Superior temporal gyrus (tissue), 1 donor: ENCODE measurements around the gene HSPA4.
A peak's percentile ranks its signal among the peaks of the same experiment; 100 is the strongest.
"Not testable (repeated sequence)": the region's sequence is repeated elsewhere in the genome, so short reads cannot be mapped to it uniquely, and the experiment has no call there.

Source experiments
- DNase-seq: peaks from one replicate; pipeline ENCODE4 v3.0.0-alpha.2; 2016; ENCODE audit errors: extremely low spot score

The HSPA4 gene

GRCh38 chr5:133050521-133050920, 1.3 kb upstream of the HSPA4 start:
- no peak for DNase-seq

- no peak for DNase-seq
Observed at GRCh38 chr5:133051061-133051541, 712 bp upstream of the HSPA4 start.

- peak; percentile 29 for DNase-seq
Observed at GRCh38 chr5:133052317-133053175, 733 bp downstream of the HSPA4 start.

- no peak for DNase-seq
Observed at GRCh38 chr5:133053448-133053847, 1.6 kb downstream of the HSPA4 start.

DNA sequence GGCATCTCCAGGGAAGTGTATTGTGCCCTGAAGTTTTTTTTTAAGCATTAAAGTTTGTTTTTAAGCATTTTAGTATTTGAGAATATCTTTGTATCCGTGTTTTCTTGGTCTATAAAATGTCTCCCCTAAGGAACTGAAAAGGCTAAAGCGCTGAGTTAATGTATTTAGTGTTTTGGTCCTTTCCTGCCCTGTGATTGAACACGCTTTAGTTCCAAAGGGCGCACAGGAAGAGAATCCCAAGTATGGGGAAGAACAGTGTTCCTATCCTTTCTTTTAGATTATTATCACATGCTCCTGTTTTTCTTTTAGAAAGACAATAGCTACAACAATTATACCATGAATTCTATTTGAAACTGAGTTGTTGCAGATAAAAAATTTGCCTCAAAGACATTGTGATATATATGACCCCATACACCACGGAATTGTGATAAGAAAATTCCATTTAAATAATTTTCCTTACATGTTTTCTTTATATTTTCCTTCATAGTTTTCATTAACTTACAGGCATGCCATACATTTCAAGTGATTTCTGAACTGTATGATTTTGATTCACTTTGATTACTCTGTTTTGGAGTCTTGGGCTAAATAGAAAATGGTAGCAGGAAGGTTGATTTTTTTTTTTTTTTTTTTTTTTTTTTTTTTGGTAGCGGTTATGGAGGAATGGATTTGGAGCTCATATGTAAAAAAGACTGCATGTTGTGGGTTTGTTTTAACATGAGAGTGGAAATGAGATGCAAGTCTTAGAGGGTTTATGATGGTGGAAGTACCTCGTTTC, 3.1 kb downstream of the HSPA4 start:
- DNase-seq, result no peak

DNA sequence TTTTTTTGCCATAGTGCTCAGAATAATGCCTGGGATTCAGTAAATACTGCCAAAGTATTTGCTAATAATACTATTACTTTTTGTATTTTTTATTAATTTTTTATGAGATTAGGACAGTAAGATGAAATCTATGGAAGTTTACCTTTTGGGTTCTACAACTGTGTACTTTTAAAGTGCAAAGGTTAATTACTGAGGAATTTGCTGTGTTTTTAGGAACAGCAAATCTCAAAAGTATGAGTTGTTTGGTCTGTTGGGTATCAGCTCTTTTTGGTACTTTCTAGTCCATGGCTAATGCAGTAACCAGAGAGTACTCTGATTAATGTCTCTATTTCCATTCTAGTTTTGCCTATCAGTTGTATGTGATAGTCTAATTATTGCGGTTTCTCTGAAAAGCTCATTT, 5.1 kb downstream of the HSPA4 start:
- DNase-seq, result no peak

DNA sequence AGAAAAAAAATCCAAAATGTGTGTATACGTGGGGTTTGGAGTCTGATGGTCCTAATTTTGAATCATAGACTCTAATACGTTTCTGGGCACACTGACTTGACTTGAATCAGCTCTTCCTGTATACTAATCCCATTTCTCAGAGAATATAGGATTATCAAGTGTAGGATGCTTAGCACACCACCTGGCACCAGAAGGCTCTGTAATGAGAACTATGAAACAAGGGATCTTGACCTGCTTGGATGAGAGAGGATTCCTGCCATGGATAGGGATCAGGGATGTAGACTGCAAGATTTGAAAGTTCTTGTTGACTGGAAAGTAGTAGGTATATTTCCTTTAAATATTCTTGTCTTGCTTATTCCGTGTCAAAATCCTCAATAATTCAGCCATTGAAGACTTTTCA, 7.8 kb downstream of the HSPA4 start:
- DNase-seq, result peak; percentile 6

DNA sequence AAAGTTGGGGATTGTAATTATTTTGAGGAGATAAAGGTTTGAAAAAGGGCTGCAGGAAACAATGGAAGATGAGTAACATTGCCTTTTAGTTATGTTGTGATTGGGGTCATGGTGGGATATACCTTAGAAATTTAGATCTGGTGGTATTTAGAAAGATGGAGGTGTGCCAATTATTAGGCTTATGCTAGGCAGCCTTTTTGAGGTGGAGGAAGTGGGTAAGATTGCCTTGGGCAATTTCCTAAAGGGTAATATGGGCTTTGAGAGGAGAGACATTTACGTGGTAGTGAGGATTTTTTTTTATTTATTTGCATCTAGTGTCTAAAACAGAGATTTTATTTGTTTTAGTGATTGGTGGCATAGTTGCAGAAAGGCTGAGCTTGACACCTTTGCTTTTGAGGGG, 10.5 kb downstream of the HSPA4 start:
- DNase-seq, result no peak

DNA sequence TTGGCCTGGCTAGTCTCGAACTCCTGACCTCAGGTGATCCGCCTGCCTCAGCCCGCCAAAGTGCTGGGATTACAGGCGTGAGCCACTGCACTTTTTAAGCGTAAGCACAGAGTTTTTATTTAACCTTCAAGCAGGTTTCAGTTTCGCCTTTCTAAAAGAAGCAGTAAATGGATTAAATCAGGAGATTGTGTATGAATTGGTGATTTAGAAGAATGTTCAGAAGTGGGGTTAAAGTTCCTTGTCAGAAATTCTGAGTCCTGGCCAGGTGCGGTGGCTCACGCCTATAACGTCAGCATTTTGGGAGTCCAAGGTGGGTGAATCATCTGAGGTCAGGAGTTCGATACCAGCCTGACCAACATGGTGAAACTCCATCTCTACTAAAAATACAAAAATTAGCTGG, 12.2 kb downstream of the HSPA4 start:
- DNase-seq, result no peak

DNA sequence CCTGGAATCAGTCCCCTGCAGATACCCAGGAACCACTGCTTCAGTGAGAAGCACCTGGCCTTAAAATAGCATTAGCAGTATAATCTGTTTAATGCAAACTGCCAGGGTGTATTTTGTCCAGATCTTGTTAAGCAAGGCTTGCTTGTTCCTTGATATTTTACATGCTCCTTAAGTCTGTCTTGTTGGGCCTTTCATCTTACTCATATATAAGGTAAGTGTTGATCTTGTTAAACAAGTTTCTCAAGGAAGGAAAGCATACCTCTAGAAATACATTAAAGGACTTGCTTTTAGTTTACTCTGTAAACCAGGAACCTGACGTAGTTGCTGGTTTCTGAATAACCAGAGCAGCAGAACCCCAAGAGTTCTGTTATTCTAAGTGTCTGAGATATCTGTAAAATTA, 13.7 kb downstream of the HSPA4 start:
- no peak for DNase-seq

DNA sequence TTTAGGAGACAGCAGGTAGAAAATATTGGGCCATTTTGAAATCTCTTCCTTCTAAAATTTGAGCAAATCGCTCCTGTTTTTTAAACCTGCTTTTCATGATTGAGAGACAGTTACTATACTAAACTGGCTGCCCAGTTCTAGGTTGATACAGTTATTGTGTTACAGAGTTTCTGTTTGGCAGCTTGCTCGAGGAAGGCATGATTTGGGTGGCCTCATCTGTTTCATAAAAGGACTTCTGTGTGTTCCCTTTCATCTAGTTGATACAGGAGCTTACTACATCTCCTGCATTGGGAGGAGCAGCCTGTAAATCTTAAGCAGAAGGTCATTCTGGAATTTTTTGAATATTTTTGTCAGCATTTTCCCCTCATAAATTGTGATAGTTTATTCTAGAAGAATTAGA, 14.2 kb downstream of the HSPA4 start:
- no peak for DNase-seq

- no peak for DNase-seq
Observed at GRCh38 chr5:133072021-133072420, 20.2 kb downstream of the HSPA4 start.

DNA sequence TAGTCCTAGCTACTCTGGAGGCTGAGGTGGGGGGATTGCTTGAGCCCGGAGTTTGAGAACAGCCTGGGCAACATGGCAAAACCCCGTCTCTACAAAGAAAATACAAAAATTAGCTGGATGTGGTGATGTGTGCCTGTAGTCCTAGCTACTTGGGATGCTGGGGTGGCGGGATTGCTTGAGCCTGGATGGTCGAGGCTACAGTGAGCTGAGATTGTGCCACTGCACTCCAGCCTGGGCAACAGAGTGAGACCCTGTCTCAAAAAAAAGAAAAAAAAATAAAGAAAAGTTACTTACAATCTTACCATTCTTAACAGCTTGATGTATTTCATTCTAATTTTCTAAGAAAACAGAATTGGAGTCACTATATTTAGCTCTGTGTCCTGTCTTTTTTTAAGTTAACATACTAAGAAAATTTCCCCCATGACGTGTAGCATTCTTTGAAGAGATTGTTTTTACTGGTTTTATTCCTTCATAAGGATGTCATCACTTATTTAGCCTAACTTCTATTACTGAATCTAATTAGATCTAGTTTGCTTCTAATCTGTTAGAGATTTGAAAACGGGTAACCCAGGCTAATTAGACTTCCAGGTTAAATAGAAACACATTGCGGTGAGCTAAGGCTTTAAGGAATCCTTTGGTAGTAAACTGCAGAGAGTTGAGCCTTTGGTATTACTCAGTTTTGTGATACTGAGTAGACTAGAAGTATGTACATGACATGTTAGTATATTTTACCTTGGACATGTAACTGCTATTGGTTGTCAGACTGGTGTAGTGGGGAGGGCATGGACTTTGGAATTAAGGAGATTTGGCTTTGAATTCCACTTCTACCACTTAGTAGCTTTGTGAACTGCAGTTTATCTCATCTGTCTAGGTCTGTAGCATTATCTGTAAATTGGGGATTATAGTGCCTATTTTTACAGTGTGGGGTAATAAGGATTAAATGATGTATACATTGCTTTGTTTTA, 24.0 kb downstream of the HSPA4 start:
- no peak for DNase-seq

GRCh38 chr5:133079048-133079447, 27.2 kb downstream of the HSPA4 start:
- no peak for DNase-seq

DNA sequence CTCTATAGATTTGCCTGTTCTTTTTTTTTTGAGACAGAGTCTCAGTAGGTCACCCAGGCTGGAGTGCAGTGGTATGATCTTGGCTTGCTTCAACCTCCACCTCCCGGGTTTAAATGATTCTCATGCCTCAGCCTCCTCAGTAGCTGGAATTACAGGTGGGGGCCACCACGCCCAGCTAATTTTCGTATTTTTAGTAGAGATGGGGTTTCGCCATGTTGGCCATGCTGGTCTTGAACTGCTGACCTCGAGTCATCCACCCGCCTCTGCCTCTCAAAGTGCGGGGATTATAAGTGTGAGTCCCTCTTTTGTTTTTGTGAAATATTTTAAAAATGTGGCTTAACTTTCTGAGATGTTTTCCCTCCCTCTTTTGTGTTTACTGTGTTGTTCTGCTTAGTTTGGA, 29.2 kb downstream of the HSPA4 start:
- no peak for DNase-seq

DNA sequence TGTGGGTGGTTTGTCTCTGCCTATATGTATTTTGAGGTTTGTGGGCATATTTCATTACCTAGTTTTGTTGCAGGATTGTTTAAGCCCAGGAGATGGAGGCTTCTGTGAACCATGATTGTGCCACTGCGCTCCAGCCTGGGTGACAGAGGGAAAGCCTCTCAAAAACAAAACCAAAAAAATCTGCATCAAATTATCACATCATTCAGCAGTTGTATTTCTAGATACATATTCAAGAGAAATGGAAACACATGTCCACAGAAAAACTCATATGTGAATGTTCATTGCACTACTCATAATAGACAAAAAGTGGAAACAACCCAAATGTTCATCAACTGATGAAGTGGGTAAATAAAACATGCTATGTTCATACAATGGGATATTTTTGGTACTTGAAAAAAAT, 29.9 kb downstream of the HSPA4 start:
- DNase-seq, result no peak

- DNase-seq, result no peak
Observed at GRCh38 chr5:133082128-133082527, 30.3 kb downstream of the HSPA4 start.

DNA sequence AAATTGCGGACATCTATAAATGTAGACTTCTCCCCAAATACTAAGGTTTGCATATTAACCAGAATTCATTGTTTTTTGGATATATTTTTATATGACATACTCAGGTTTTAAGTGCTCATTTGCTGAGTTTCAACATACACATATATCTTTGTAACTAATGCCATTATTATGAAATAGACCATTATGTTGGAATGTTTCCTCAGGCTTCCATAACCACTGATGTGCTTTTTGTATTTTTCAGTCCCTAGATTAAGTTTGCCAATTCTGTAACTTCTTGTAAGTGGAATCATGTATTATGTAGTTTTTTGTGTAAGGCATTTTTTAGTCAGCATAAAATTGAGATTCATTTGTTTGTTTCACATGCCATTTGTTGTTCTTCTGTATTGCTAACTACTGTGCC, 32.1 kb downstream of the HSPA4 start:
- no peak for DNase-seq

DNA sequence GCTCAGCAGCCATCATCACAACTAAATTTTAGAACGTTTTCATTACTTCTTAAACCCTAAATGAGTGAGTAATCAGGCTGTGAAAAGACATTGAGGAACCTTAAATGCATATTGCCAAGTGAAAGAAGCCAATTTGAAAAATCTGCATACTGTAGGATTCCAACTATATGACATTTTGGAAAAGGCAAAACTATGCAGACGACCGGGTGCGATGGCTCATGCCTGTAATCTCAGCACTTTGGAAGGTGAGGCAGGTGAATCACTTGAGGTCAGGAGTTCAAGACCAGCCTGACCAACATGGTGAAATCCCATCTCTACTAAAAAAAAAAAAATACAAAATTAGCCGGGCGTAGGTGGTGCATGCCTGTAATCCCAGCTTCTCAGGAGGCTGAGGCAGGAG, 33.4 kb downstream of the HSPA4 start:
- DNase-seq, result not testable (repeated sequence)

DNA sequence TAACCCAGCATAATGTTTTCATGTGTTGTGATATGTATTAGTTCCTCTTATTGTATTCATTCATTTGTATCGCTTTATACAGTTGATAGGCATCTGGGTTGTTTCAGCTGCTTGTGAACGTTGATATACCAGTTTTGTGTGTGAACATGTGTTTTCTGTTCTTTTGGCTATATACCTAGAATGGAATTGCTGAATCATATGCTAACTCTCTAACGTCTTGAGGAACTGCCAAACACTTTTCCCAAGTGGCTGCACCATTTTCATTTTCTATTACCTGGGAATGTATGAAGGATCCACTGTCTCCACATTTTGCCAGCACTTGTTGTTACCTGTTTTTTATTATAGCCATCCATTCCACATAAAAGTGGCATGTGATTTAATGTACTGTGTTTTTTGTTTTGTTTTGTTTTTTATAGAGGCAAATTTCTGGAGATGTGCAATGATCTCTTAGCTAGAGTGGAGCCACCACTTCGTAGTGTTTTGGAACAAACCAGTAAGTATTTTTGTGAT, 34.6 kb downstream of the HSPA4 start:
- no peak for DNase-seq

GRCh38 chr5:133088064-133088463, 36.3 kb downstream of the HSPA4 start:
- DNase-seq, result no peak

- DNase-seq, result no peak
Observed at GRCh38 chr5:133091034-133091433, 39.2 kb downstream of the HSPA4 start.
